Measurements from ENCODE around the gene GSTT4.
"Not testable (repeated sequence)": the region's sequence is repeated elsewhere in the genome, so short reads cannot be mapped to it uniquely, and the experiment has no call there.

Gene GSTT4

DNA sequence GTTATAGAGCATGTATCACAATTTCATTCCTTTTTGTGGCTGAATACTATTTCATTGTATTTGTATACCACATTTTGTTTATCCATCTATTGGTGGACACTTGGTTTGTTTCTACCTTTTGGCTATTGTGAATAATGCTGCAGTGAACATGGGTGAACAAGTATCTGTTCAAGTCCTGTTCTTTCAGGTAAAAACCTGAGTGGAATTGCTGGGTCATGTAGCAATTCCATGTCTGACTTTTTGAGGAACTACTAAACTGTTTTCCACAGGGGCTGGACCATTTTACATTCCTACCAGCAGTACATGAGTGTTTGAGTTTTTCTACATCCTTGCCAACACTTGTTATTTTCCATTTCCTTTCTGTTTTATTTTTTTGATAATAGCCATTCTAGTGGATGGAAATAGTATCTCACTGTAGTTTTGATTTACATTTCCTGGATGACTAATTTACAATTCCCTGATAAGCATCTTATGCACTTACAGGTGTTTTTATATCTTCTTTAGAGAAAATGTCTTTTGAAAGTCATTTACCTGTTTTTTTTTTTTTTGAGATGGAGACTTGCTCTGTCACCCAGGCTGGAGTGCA lies 18.0 kb upstream of the GSTT4 start:
- no peak for DNase-seq

DNA sequence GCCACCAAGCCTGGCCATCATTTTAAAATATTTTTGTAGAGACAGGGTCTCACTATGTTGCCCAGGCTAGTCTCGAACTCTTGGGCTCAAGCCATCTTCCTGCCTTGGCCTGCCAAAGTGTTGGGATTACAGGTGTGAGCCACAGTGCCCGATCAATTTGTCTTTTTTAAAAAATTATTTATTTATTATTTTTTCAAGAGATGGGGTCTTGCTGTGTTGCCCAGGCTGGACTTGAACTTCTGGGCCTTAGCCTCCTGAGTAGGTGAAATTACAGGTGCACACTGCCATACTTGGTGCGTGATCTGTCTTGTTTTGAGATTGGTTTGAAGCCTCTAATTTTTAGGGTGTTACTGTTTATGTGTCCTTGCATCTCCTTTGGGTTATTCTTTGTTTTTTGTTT lies 16.1 kb upstream of the GSTT4 start:
- no peak for DNase-seq

DNA sequence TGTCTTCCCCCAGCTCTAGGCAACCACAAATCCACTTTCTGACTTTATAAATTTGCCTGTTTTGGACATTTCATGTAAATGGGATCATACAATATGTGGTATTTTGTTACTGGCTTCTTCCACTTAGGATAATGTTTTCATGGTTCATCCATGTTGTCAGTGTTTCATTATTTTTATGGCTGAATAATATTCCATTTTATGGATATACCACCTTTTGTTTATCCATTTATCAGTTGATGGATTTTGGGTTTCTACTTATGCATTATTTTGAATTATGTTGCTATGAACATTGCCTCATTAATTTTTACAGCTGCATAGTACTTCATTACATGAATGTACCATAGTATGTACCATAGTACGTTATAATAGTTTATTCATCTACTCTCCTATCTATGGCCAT lies 10.9 kb upstream of the GSTT4 start:
- DNase-seq, result no peak

DNA sequence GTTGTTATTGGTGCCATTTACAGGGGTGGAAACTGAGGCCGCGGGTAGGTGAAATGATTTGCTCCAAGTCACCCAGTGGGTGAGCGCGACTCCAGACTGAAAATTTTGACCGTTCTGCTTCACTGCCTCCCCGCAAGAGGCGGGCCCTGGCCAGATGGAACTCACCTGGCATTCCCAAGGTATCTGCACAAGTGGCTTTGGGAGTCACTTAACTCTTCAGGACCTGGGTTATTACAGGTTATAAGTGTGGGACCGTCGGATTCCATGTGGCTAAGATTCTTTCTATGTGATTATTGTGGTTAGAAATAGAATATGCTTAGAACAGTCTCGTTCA lies 6.4 kb upstream of the GSTT4 start:
- no peak for DNase-seq

DNA sequence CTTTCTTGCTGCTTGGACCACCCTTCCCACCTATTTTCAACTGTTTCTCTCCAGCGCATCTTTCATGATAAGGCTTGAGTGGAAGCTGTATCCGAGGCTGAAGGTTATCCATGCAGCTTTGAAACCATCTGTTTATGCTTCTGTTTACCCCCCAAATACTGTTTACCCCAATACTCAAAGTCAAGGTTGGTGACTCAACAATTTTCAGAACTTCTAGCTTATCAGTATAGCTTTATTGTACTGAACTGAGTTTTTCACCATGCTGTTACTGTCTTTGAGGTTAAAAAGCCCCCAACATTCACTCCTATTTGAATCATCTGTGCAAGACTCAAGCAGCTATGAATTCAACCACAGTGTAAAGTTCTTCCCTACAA lies 4.8 kb upstream of the GSTT4 start:
- no peak for DNase-seq

DNA sequence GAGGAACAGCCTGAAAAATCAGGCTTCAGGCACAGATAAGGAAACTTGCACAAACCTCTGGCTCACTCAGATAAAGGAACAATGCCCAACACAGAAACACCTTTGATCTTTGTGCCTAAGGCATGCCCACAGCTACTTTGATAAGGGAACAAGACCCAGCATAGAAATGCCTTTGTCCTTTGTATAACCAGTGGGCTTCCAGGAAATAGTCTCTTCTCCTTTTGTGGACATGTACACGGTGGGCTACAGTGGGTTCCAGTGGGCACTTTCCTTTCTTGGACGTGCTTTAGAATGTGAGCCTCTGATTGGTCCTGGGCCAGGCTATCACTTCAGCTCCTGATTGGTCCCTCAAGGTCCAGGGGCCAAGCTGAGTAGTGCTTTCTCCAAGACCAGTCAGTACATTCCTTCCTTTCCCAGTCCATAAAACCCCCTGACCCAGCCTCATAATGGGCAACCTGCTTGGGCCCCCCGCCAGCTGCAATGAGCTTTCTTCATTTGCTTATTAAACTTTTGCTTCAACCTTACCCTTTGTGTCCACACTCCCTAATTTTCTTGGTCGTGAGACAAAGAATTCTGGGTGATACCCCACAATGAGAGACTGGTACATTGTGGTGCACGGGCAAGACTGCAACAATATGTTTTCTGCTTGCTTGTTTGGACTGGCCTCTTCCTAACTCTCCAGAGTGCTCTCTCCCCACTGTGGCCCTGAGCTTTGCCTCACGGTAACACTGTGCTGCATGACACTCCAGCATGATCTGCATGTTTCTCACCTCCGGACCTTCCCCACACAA lies 4.2 kb upstream of the GSTT4 start:
- DNase-seq, result no peak

DNA sequence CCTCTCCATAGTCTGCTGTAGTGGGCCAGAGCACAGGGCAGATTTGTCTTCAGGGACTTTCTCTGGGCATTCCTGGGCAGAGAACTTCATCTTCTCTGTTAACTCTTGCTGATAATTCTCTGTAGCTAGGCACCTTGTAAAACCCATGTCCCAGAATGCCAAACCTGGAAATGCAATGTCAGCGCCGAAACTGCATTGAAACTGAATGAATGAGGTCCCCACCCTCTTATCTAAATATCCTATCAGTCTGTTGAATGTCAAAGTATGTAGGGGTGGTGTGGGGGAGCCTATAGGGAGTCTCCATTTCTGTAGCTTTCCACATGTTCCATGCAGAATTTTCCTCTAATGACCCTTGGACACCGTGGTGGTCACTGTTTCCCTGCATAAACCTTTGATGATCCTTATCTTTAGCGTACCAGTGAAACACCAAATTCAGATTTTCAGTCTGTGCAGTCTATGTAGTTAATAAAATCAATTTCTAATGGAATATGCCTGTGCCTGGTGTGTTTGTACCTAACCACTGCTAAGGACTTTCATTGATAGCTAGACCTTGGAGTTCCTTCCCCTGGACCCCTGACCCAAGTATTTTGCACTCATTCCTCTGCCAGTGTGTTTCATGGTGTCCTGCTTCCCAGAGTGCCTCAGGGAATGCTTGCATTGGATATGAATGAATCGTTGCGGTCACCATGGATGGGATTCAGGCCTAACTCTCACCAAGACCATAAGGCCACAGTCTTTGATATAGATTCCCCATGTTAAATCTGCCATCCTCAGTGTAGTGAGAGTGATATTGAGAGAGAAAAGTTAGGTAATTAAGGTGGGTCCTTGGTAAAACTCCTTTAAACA lies 3.4 kb upstream of the GSTT4 start:
- no peak for DNase-seq

DNA sequence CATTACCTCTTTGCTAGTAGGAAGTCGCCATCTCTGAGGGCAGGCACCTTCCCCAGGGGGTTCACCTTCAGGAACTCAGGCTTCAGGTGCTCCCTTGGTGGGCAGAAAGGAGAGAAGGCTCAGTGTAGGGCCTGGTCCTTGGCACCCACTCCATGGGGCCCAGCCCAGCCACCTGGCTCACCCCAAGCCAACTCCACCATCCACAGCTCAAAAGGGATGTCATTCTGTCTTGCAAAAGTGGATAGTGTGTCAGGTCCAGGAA lies 2.7 kb upstream of the GSTT4 start:
- DNase-seq, result no peak

DNA sequence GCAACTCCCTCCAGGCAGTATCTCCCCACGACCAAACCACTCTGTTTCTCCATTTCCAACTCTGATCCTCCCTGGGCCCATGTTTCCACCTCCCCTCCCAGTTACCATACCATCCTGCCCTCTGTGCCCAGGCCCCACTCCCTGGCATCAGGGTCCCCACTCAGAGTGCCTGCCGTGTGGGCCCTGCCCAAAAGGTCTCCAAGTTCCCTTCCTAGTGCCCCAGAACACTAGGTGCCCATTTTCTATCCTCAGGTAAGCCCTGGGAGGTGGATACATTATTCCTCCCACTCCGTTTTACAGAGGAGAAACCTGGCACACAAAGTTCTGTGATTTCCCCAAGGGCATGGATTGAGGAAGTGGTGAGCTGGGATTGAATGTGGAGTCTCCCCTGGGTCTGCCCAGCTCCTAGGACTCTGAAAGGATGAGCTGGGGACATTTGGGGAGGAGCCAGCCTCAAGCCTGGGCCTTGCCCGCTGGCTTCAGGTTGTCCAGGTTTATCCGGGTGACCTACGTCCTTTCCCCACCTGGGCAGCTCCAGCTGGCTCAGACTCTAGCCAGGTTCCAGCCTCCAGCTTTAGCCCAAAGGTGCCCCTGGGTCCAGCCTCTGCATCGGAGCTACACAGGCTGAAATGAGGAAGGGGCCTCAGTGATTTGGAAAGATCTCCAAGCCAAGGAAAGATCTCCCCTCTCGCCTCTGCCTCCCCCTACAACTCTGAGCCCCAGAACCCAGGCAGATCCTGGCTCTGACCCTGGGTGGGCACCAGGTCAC lies 2.2 kb upstream of the GSTT4 start:
- no peak for DNase-seq

DNA sequence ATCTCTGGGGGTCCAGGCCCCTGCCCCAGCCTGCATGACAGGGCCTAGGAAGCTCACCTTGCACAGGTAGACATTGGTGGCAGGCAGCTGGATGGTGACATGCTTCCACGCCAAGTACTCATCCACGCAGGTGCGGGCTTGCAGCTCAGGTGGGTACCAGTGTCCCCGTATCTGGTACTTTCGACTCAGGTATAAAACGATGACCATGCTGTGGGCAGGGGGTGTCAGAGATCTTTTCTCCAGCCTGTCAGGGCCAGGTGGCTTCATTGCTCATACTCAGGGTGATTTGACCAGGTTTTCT lies 1.6 kb upstream of the GSTT4 start:
- no peak for DNase-seq

DNA sequence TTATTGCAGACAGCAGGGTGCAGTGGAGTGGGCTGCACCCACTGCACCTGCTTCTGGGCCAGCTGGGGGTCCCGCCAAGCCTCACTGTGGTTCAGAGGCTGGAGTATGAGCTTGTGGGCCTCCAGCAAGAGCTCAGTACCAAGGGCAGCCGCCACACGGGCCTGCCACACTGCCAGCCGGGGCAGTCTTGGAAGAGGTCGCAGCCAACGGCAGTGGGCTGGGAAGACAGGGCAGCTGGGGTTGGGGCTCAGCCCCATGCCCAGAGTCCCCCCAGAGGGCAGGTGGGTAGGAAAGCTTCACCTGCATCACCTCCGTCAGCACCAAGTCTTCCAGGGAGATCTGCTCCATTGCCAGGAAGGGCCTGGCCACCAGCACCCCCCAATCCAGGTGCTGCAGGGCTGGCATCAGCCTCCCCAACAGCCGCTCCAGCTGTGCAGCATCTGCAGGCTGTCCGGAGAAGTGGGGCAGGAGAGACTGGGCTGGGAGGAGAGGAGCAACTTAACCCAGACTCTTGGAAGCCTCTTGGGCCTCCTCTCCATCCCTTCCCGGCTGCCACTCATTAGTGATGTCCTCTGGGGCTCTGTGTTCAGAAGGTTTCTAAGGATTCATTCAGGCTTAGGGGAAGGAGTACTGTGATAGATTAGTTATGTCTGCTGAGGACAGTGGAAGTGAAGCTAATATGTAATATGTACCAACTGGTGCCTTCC lies 1.1 kb upstream of the GSTT4 start:
- DNase-seq, result no peak

DNA sequence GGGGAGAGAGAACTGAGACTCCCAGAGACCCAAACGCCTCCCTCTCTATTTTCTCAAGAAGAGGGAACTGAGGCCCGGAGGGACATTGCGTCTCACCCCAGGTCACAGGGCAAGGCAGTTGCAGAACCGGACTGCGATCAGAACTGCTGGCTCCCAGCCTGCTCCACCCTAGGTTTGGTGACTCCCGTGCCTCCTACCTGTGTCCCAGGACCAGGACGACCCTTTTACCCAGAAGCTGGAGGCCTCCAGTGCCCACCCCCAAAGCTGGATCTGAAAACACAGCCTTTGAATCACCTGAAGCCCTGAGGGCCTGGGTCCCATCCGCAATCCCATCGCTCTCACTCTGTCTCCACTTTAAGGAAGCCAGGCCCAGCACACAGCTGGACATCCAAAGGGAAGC lies 1.4 kb downstream of the GSTT4 start:
- DNase-seq, result no peak

DNA sequence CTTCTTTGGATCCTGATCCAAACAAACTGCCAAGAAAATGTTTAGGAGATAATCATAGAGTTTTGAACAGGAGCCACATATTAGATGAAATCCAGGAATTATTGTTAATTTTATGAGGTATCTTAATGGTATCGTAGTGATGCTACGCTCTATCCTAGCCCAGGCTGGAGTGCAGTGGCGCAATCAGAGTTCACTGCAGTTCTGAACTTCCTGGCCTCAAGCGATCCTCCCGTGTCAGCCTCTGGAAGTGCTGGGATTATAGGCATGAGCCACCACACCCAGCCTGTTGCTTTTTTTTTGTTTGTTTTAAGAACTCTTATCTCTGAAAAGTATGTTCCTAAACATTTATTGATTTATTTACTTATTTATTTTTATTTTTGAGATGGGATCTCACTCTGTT lies 2.4 kb downstream of the GSTT4 start:
- DNase-seq, result no peak

DNA sequence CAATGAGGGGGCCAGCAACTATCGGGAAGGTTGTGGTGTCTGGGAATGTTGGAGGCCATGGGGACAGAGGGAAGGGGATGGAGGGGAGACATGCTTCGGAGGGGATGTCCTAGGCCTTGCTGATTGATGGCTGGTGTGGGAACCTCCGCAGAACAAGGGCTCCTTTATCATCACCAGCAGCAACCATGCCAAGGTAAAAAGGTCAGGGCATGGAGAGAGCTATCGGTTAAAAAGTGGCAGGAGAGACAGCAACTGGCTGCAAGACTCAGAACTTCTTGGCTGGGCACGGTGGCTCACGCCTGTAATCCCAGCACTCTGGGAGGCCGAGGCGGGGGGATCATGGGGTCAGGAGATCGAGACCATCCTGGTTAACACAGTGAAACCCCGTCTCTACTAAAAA lies 3.0 kb downstream of the GSTT4 start:
- no peak for DNase-seq

DNA sequence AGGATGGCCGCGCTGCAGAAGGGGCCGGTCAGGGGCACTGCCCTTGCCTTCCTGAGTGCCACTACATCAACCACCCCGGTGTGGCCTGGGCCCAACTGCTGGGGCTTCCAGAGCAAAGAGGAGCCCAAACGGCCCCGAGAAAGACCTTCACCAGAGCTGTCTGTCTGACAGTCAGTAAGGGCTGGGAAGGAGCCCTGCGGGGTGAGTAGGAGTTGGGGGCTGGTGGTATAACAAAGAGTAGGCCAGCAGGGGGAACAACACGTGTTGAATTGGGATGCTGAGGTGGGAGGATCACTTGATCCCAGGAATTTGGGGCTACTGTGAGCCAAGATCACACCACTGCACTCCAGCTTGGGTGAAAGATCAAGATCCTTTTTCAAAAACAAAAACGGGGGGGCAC lies 3.9 kb downstream of the GSTT4 start:
- DNase-seq, result no peak

DNA sequence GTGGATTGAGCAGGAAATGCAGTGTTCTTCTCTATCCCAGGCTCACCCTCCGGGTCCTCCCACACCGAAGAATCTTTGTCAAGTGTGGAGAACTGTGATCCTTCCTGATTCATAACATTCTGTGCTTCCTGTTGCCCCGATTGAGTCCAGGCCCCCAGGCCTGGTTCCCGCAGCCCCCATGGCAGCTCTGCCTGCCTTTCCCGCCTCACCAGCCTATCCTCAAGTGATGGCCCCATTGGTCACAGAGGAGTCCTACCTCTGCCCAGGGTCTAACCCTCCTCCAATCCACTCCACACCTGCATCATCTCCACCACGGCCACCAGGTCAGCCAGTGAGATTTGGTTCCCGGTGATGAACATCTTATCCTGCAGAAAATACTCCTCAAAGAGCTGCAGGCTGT lies 5.5 kb downstream of the GSTT4 start:
- not testable (repeated sequence) for DNase-seq

DNA sequence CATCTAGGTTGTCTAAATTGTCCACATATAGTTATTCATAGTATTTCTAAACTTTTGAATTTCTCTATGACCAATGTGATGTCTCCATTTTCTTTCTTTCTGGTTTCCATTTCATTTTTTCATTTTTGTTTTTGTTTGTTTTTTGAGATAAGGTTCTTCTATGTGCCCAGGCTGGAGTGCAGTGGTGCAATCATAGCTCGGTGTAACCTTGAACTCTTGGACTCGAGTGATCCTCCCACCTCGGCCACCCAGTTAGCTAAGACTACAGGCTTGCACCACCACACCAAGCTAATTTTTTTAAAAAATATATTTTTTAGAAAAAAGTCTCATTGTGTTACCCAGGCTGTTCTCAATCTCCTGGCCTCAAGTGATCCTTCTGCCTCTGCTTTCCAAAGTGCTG lies 8.2 kb downstream of the GSTT4 start:
- DNase-seq, result no peak

DNA sequence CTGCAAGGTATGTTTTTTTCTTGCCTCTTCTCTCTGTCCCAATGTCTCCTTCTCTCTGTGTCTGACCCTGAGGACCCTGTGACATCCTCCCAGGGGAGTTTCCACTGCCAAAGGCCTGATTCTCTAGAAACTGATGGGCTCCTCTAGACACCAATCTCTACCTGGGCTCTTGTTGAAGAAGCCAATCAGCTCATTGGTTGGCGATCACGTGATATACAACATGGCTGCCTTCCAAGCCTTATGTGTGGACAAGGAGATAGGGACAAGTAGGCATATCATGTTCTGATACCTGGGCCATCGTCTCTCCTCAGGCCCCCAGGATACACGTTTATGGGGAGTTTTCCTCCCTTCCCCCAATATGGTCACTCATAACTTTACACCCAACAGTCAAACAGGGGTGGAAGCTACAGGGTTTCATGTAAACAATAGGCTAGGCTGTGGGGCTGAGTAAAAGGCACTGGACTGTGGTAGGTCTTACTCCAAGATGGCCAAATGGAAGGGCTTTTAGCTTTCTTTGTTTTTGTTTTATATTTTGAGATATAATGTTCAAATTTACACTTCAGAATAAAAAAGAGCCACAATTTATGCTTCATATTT lies 11.6 kb downstream of the GSTT4 start:
- not testable (repeated sequence) for DNase-seq

DNA sequence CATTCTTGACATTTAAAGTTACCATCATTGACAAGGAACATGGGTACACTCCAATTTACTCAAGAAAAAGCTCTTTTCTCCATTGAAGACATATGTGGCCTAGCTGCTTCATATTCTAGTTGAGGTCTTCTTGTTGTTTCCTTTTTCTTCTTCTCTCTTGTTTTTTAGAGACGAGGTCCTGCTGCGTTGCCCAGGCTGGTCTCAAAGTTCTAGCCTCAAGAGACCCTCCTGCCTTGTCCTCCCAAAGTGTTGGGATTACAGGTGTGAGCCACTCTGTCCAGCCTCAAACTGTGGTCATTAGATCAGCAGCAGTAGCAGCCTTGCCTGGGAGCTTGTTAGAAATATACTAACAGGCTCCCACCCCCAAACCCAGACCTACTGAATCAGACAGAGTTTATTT lies 12.2 kb downstream of the GSTT4 start:
- DNase-seq, result not testable (repeated sequence)

DNA sequence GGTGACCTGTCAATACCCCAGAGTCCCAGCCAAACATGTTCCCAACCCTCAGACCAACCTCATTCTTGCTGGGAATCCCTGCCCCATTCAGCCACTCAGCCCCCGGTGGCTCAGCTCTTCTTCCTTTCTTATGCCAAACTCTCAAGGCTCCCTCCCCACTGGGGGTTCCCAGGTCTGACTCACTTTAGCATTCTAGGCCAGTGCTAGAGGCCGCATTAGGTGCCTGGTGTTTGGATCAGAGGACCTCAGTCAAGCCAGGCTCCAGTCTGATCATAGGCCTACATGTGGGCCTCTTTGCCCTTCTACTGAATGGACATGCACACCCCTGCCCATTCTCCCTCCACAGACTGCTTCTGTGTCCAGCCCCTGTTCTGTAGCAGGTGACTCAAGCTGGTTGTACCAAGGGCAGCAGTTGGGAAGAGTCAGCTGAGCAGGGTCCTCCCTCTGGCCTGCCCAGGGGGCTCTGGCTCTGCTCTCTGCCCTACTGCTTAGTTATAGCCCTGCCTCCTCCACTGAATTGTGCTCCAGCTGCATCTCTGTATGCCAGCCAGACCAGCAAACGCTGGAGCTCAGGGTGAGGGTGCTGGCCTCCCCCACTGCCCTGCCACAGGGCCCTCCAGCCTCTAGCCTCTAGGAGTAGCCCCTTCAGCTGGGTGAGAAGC lies 15.5 kb downstream of the GSTT4 start:
- not testable (repeated sequence) for DNase-seq

DNA sequence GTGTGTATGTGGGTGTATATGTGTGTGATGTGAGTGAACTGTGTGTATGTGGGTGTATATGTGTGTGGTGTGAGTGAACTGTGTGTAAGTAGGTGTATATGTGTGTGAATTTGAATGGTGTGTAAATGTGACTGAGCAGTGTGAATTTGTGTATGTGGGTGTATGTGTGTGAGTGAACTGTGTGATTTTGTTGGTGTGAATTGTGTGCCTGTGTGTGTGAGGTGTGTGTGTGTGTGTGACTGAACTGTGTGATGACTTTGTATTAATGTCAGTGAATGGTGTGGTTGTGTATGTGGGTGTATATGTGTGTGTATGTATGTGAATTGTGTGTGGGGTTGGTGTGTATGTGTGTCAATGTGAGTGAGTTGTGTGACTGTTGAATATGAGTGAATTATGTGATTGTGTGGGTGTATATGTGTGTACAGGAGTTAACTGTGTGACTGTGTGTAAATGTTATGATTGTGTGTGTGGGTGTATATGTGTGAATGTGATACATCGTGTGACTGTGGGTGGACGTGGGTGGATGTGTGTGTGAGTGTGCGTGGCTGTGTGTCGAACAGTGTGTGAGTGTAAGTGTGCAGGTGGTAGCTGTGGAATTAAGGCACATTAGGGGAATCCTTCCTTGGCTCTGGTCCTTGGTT lies 18.6 kb downstream of the GSTT4 start:
- not testable (repeated sequence) for DNase-seq

DNA sequence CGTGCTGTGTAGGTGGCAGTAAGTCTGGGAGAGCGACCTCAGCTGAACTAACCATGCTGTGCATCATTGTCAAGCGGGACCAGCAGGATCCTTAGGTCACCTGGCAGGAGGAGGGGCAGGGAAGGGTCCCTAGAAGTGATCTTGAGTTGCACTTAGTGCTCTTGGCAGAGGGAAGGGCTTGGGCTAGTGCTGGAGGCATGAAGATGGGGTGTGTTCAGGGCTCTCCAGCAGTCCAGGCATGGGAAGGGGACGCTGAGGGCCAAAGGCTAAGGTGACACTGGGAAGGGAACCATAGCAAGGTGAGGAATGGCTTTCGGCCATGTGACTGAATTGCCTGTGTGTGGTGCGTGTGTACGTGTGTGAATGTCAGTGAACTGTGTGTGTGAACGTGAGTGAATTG lies 19.2 kb downstream of the GSTT4 start:
- DNase-seq, result not testable (repeated sequence)
